Activated naive CD8-positive, alpha-beta T cell treated with anti-CD3 and anti-CD28 coated beads, Interleukin-2, amount 10 ng/mL, durations not matched to agents 7 days and 5 days (primary cell): ENCODE measurements around the gene ARMC6. TPM values are rescaled to one million over a fixed set of nuclear protein-coding genes. Genes with fewer than 3 reads are reported as not detected.
A peak's percentile ranks its signal among the peaks of the same experiment; 100 is the strongest.

Source experiments
- ATAC-seq: fragments of 150-1000 bp; cut with Tn5 transposase; one replicate; pipeline ENCODE4 v1.10.0; 2021; ENCODE audit warnings: low read depth, moderate library complexity
- POLR2A ChIA-PET: fragments of 350-600 bp; sonication (Branson Sonifier 250); formaldehyde crosslinking; loops from one replicate; lab custom pipeline; 2021; ENCODE audit warnings: antibody characterized with exemption; lab: Charles Lee
- DNase-seq: peaks from one replicate; pipeline ENCODE4 v3.0.0; 2021
- H3K27ac Mint-ChIP-seq: one replicate; pipeline ENCODE4 v1.8.0; 2022; ENCODE audit warnings: mild to moderate bottlenecking, mixed read lengths
- H3K27me3 Mint-ChIP-seq: one replicate; pipeline ENCODE4 v1.8.0; 2022; ENCODE audit warnings: mild to moderate bottlenecking, moderate library complexity, mixed read lengths
- H3K36me3 Mint-ChIP-seq: one replicate; pipeline ENCODE4 v1.8.0; 2021; ENCODE audit warnings: mild to moderate bottlenecking, mixed read lengths
- H3K4me1 Mint-ChIP-seq: one replicate; pipeline ENCODE4 v1.8.0; 2021; ENCODE audit warnings: mixed read lengths
- H3K4me3 Mint-ChIP-seq: one replicate; pipeline ENCODE4 v1.8.0; 2022; ENCODE audit warnings: mild to moderate bottlenecking, moderate library complexity, mixed read lengths
- H3K9me3 Mint-ChIP-seq: one replicate; pipeline ENCODE4 v1.8.0; 2021; ENCODE audit warnings: mixed read lengths
- total RNA-seq, 2 experiments: library from RNA; stranded (reverse); gene quantifications; one replicate each; pipeline ENCODE4 v1.2.3, GENCODE V29; 2021

The ARMC6 gene
- 10 to 100 TPM; 23.3 to 26.2 TPM for total RNA-seq

DNA sequence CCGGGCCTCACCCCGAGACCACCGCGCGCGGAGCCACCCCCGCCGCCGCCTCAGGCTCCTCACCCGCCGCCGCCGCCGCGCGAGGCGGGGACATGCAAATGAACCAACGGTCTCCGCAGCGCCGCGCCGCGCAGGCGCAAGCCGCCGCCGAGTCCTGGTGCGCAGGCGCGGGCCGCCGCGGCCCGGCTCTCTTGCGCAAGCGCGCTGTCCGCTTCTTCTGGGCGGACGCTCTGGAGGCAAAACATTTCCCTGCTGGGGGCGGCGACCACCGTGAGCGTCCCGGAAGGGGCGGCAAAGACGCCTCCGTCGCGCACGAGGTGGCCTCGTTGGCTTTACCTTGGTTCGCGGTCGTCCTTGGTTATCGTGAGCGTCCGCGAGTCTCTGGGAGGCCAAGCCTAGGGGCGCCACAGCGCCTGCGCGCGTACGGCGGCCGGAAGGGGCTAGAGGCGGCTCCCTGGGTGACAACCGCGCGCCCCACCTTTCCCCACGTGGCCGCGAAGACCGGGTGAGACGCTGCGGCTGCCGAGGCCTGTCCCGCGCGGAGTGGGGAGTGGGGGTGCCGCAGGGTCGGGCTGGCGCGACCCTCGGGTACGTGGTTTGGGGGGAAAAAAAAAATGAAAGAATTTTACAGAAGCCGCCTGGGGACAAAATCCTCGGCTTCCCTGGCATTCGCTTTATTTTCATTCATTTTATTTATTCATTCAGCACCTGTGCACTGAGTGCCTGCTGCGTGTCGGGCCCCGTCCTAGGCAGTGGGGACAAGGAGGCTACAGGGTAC lies at the start of gene ARMC6, which contains the start of gene SUGP2:
Gene ARMC6, plus strand, starts transcription at position 178 of the 778 bp plus-strand sequence. CDS start 607 bp downstream, outside the sequence.
Gene SUGP2, minus strand, starts transcription at position 92 of the 778 bp plus-strand sequence. CDS start 2,446 bp downstream, outside the sequence.
- ATAC-seq, result peak; percentile 76
- Mint-ChIP-seq H3K4me3 (peak within 1 kb of the TSS; percentile 97), H3K4me1 (peaks cover 29% of the 10 kb centered on the region), H3K36me3 (peaks cover 17% of the 10 kb centered on the region), H3K27ac (peak within 1 kb of the TSS; percentile 98), H3K27me3 (no peaks in the 10 kb centered on the region), H3K9me3 (no peaks in the 10 kb centered on the region)
- POLR2A ChIA-PET, result interaction anchor here (1.0 kb wide), 1 partner anchor 10 kb away, joined by 6 read pairs; no protein-coding TSS in a partner anchor
- DNase-seq, result peak; percentile 95

DNA sequence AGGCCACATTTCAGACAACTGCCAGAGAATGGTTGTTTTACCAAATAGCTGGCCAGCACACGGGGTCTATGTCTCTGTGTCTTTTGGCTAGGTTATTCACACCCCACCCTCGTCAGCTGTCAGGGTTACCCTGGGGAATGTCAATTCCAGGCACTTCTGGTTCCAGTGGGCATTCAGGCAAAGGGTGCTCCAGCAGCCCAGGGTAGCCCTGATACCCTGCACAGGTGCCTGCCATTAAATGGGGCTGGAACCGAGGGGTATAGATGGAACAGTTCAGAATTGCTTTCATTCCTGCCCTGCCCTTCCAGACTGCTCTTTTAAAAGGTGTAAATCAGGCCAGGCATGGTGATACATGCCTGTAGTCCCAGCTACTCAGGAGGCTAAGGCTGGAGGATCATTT lies 49.2 kb upstream of the ARMC6 start:
- H3K27me3 Mint-ChIP-seq, result peaks cover 36% of the 10 kb centered on the region
- no peak for ATAC-seq
- POLR2A ChIA-PET, result no interaction called here
- no peaks in the 10 kb centered on the region for H3K36me3 Mint-ChIP-seq
- H3K4me1 Mint-ChIP-seq, result no peaks in the 10 kb centered on the region
- no peak overlapping the region for H3K27ac Mint-ChIP-seq
- no peak for DNase-seq
- H3K9me3 Mint-ChIP-seq, result no peaks in the 10 kb centered on the region
- H3K4me3 Mint-ChIP-seq, result no peak overlapping the region

DNA sequence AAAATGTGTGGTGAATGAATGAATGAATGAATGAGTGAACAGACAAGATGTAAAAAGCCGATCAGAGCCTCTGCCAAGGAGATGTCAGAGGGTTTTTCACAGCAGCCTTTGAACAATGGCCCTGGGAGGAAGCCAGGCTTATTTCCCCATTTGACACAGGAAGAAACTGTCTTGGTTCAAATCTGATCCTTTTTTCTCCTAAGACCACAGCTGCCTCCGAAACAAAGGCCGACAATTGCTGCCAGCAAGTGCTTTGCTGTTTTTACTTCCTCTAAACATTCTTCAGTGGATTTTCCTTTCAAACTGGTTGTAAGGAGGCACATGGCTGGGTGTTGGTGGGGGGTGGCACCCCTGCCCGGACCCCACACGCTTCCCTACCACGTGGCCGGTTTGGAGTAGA lies 48.1 kb upstream of the ARMC6 start:
- Mint-ChIP-seq H3K4me3 (no peak overlapping the region), H3K9me3 (no peaks in the 10 kb centered on the region), H3K36me3 (no peaks in the 10 kb centered on the region), H3K27ac (no peak overlapping the region), H3K4me1 (no peaks in the 10 kb centered on the region), H3K27me3 (peaks cover 36% of the 10 kb centered on the region)
- ATAC-seq (no peak), DNase-seq (no peak)
- POLR2A ChIA-PET, result no interaction called here

DNA sequence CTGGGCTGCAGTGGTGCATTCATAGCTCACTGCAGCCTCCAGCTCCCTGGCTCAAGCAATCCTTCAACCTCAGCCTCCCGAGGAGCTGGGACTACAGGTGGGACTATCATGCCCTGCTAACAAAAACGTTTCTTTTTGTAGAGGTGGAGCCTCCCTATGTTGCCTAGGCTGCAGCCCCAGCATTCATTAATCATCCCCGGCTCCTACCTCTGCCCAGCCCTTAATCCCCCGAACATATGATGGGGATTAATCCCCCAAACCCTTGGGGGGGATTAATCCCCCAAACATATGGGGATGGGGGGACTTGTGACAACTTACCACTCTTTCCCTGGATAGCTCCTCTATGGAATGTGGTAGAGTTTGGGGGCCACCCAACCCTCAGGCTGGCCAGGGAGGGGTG lies 45.9 kb upstream of the ARMC6 start:
- Mint-ChIP-seq H3K27ac (no peak overlapping the region), H3K4me3 (no peak overlapping the region)

DNA sequence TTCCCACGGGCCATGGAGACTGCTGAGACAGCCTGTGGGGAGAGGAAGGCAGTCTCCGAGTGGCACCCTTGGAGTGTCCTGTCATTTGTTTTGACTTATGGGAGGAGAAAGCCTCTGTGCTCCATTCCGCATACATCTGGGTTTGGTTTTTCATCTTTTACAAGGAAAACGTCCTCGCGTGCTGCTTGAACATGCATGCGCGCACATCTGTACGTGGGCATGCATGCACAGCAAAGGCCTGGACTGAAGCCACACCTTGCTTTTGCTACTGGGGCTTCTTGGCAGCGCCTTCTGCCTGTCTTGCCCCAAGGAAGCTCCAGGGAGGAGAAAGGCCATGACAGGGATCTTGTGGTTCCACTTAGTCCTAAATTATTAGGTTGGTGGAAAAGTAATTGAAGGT lies 44.1 kb upstream of the ARMC6 start:
- Mint-ChIP-seq H3K4me3 (no peak overlapping the region), H3K9me3 (no peaks in the 10 kb centered on the region), H3K4me1 (no peaks in the 10 kb centered on the region), H3K27me3 (peaks cover 27% of the 10 kb centered on the region), H3K36me3 (peaks cover 5% of the 10 kb centered on the region), H3K27ac (no peak overlapping the region)
- DNase-seq, result no peak
- no peak for ATAC-seq
- POLR2A ChIA-PET, result no interaction called here

More for the DNA sequence above, 45.9 kb upstream of the ARMC6 start:
- POLR2A ChIA-PET, result no interaction called here
- no peaks in the 10 kb centered on the region for H3K4me1 Mint-ChIP-seq
- no peak for ATAC-seq
- peaks cover 35% of the 10 kb centered on the region for H3K27me3 Mint-ChIP-seq
- DNase-seq, result no peak
- no peaks in the 10 kb centered on the region for H3K9me3 Mint-ChIP-seq
- H3K36me3 Mint-ChIP-seq, result no peaks in the 10 kb centered on the region

DNA sequence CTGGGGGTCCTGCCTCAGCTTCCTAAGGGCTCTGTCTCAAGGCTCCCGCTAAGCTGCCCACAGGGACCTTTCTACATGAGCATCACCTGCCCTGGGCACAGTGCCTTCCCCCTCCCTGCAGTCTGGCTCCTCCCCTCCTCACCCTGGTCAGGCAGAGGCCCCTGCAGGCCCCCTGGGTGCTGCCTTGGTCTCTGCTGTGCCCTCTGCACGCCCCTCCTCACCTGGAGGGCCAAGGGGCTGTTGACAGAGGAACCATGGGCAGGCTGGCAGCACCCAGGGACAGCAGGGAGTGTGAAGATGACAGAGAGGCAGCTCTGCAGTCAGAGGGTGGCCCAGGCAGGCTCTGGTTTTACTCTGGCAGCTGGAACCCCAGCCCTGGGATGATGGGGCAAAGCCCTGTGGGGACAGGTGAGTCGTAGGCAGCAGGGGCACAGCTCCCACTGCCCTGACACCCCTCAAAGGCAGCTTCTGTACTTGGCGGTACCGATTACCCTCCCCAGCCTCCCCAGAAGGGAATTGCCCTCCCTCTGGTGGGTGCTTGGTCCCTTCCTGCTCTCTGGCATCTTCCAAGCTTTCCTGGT lies 43.2 kb upstream of the ARMC6 start:
- Mint-ChIP-seq H3K27ac (no peak overlapping the region), H3K4me1 (no peaks in the 10 kb centered on the region), H3K4me3 (no peak overlapping the region), H3K9me3 (no peaks in the 10 kb centered on the region), H3K36me3 (peaks cover 6% of the 10 kb centered on the region), H3K27me3 (peaks cover 18% of the 10 kb centered on the region)
- DNase-seq (no peak), ATAC-seq (no peak)
- POLR2A ChIA-PET, result interaction anchor here (0.9 kb wide), 1 partner anchor 71 kb away, joined by 3 read pairs; the partner anchor contains the start of genes COPE and DDX49

DNA sequence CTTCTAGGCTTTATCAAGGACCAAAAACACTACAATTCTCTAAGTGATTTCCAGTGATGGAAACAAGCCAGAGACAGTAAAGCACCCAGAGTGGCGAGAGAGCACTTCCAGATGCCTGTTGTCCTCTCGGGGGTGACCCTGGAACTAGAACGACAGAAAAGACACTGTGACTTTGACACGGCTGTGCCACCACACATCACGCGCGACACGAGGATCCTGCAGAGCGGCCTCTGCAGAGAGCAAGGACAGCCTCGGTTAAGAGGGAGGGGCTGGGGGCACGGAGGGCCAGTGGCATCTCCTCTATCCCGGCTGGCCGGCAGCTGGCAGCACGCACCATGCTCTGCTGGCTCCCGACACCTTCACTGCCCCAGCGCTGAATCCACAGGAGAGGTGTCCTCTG lies 42.4 kb upstream of the ARMC6 start:
- Mint-ChIP-seq H3K9me3 (no peaks in the 10 kb centered on the region), H3K4me3 (no peak overlapping the region), H3K27me3 (peaks cover 10% of the 10 kb centered on the region), H3K27ac (no peak overlapping the region), H3K36me3 (peaks cover 6% of the 10 kb centered on the region), H3K4me1 (no peaks in the 10 kb centered on the region)
- POLR2A ChIA-PET, result interaction anchor here (1.4 kb wide), 1 partner anchor 72 kb away, joined by 3 read pairs; the partner anchor contains the start of gene SLC25A42
- no peak for DNase-seq
- ATAC-seq, result no peak

DNA sequence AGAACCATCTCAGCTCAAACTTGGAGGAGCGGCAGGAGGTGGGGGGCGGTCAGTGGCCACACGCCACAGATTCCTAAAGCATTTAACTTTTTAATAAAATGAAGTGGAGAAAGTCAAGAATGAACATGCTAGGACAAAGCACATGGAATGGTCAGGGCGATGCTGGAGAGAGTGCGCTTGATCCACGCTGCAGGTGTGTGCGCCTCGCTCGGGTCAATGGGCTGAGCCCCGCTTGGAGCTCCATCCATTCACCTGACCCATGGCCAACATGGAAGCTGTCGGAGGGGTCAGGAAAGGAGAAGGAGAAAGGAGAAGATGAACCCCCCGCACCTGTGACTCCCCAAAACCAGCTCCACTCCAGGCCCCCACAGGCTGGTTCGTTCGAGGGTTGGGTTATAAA lies 41.9 kb upstream of the ARMC6 start:
- POLR2A ChIA-PET, result interaction anchor here (1.4 kb wide), 1 partner anchor 72 kb away, joined by 3 read pairs; the partner anchor contains the start of gene SLC25A42
- Mint-ChIP-seq H3K36me3 (peaks cover 6% of the 10 kb centered on the region), H3K27me3 (peaks cover 6% of the 10 kb centered on the region), H3K4me1 (no peaks in the 10 kb centered on the region), H3K9me3 (no peaks in the 10 kb centered on the region), H3K4me3 (no peak overlapping the region), H3K27ac (no peak overlapping the region)
- DNase-seq (no peak), ATAC-seq (no peak)

DNA sequence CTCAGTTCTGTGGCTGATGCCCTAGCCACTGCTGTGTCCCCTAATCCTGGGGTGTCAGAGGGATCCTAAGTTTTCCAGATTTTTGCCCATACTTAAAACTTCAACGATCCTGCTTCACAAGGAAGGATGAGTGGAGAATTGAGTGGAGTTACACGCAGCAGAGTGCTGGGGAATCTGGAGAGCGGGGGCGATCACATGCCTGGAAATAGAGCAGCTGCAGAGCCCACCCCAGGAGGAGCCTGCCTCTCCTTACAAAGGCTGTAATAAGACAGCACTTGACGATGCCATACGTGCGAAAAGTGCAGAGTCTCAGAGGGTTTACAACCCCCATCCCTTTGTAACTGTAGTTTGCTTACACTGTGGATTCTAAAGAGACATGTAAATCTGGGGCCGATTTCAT lies 40.7 kb upstream of the ARMC6 start:
- no peak overlapping the region for H3K4me3 Mint-ChIP-seq
- H3K36me3 Mint-ChIP-seq, result peaks cover 9% of the 10 kb centered on the region
- ATAC-seq (no peak), DNase-seq (no peak)
- H3K9me3 Mint-ChIP-seq, result no peaks in the 10 kb centered on the region
- H3K27me3 Mint-ChIP-seq, result no peaks in the 10 kb centered on the region
- no peak overlapping the region for H3K27ac Mint-ChIP-seq
- POLR2A ChIA-PET, result no interaction called here
- no peaks in the 10 kb centered on the region for H3K4me1 Mint-ChIP-seq

DNA sequence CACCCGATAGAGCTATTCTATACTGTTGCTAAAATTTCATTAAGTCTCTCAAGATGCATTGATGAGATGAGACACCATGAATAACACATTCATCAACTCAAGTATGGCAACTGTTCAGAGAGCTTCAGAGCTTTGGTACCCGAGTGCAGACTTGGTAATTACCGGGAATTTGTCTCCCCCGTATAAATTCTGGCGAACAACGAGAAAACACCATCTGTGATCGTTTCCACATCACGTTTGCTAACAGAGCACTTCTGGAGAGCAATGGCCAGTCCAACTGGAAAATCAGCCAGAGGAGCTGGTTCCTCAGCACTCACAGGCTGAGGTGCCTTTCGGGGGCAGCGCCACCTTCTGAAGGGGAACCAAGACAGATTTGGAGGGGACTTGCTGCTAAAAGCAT lies 40.3 kb upstream of the ARMC6 start:
- Mint-ChIP-seq H3K27ac (no peak overlapping the region), H3K4me3 (no peak overlapping the region)

DNA sequence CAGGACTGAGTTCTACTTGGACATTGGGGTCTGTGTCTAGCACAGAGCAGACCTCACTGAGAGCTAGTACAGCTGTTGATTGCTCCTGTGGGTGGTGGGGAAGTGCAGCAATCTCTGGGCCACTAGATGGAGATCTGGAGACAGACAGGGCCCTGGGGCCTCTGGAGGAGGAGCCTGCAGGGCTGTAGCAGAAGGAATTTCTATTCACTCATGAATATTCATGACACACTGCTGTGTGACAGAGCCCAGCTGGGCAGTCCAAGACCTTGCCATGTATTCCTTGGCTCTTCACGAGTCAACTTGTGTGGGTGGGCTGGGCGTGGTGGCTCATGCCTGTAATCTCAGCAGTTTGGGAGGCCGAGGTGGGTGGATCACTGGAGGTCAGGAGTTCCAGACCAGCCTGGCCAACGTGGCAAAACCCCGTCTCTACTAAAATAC lies 37.6 kb upstream of the ARMC6 start:
- DNase-seq (no peak), ATAC-seq (peak; percentile 31)
- POLR2A ChIA-PET, result interaction anchor here (0.7 kb wide), 1 partner anchor 37 kb away, joined by 3 read pairs; no protein-coding TSS in a partner anchor
- H3K4me3 Mint-ChIP-seq, result no peak overlapping the region
- peaks cover 22% of the 10 kb centered on the region for H3K4me1 Mint-ChIP-seq
- no peak overlapping the region for H3K27ac Mint-ChIP-seq
- no peaks in the 10 kb centered on the region for H3K9me3 Mint-ChIP-seq
- H3K27me3 Mint-ChIP-seq, result no peaks in the 10 kb centered on the region
- peaks cover 15% of the 10 kb centered on the region for H3K36me3 Mint-ChIP-seq

More for the DNA sequence above, 40.3 kb upstream of the ARMC6 start:
- Mint-ChIP-seq H3K4me1 (no peaks in the 10 kb centered on the region), H3K9me3 (no peaks in the 10 kb centered on the region), H3K36me3 (peaks cover 9% of the 10 kb centered on the region), H3K27me3 (no peaks in the 10 kb centered on the region)
- POLR2A ChIA-PET, result no interaction called here
- DNase-seq (no peak), ATAC-seq (no peak)

DNA sequence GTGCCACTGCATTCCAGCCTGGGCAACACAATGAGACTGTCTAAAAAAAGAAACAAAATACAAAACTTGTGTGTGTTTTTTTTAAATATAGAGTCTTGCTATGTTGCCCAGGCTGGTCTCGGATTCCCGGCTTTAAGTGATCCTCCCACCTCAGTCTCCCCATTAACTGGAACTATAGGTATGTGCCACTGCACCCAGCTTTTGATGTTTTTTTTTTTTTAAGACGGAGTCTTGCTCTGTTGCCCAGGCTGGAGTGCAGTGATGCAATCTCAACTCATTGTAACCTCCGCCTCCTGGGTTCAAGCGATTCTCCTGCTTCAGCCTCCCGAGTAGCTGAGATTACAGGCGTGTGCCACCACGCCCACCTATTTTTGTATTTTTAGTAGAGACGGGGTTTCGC lies 37.1 kb upstream of the ARMC6 start:
- Mint-ChIP-seq H3K4me3 (no peak overlapping the region), H3K9me3 (no peaks in the 10 kb centered on the region), H3K4me1 (peaks cover 22% of the 10 kb centered on the region), H3K27ac (no peak overlapping the region), H3K36me3 (peaks cover 17% of the 10 kb centered on the region), H3K27me3 (no peaks in the 10 kb centered on the region)
- DNase-seq (no peak), ATAC-seq (no peak)
- POLR2A ChIA-PET, result interaction anchor here (0.7 to 0.9 kb wide), 2 partner anchors 37 to 59 kb away, joined by 3 to 4 read pairs; no protein-coding TSS in a partner anchor

DNA sequence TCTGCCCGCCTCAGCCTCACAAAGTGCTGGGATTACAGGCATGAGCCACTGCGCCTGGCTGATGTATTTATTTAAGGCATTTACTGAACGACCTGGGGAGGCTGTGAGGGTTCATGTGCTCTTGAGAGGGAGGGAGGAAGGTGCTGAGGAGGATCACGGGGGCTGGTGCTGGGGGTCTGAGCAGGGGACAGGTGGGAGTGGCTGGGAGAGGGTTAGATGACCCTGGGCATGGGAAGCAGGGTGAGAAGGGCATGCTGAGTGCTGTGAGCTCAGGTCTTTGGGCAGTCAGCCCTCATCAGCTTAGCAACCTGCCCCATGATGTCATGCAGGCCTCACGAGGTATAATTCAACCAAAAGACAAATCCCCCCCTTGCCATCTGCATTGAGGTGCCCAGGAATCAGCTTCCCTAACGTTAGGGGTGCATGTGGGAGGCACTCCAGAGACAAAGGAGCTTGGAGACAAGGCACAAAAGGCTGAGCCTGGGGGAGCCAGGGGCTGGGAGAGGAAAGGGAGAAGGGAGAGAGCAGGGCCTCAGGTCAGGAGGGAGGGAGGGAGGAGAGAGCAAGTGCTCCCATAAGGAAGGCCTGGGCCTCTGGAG lies 36.5 kb upstream of the ARMC6 start:
- no peak overlapping the region for H3K27ac Mint-ChIP-seq

More for the DNA sequence above, 36.5 kb upstream of the ARMC6 start:
- ATAC-seq (no peak), DNase-seq (no peak)
- H3K36me3 Mint-ChIP-seq, result peaks cover 22% of the 10 kb centered on the region
- POLR2A ChIA-PET, result interaction anchor here (0.9 kb wide), 1 partner anchor 59 kb away, joined by 4 read pairs; no protein-coding TSS in a partner anchor
- H3K4me3 Mint-ChIP-seq, result no peak overlapping the region
- H3K9me3 Mint-ChIP-seq, result no peaks in the 10 kb centered on the region
- H3K4me1 Mint-ChIP-seq, result peaks cover 25% of the 10 kb centered on the region
- no peaks in the 10 kb centered on the region for H3K27me3 Mint-ChIP-seq
